HG02981 (cell line): ENCODE results near the gene EXOSC3.
"Not testable (repeated sequence)": the region's sequence is repeated elsewhere in the genome, so short reads cannot be mapped to it uniquely, and the experiment has no call there.

Experiments
- ATAC-seq: cut with Tn5 transposase; IDR thresholded peaks from one replicate; pipeline ENCODE4 v1.9.1; 2021; ENCODE audit warnings: mild to moderate bottlenecking, moderate library complexity; ENCODE audit not compliant: unreplicated experiment

Gene EXOSC3

GRCh38 chr9:37784616-37785483 lies at the start of gene EXOSC3:
Gene EXOSC3 (minus strand): TSS chr9:37785064. CDS start chr9:37785044, 20 bp downstream.
- peak; percentile 93 for ATAC-seq

GRCh38 chr9:37827483-37828165 lies 42.8 kb upstream of the EXOSC3 start:
- no peak for ATAC-seq

GRCh38 chr9:37825174-37825573 lies 40.3 kb upstream of the EXOSC3 start:
- ATAC-seq: not testable (repeated sequence)

- ATAC-seq: peak; percentile 45
These were observed 35.3 kb upstream of the EXOSC3 start for GRCh38 chr9:37820142-37820541.

- ATAC-seq: no peak
These were observed 34.0 kb upstream of the EXOSC3 start for GRCh38 chr9:37818849-37819248.

- ATAC-seq: no peak
These were observed 28.0 kb upstream of the EXOSC3 start for GRCh38 chr9:37812773-37813379.

- ATAC-seq: no peak
These were observed 27.1 kb upstream of the EXOSC3 start for GRCh38 chr9:37811906-37812476.

GRCh38 chr9:37809676-37810075 lies 24.8 kb upstream of the EXOSC3 start:
- ATAC-seq: not testable (repeated sequence)

GRCh38 chr9:37806271-37806670 lies 21.4 kb upstream of the EXOSC3 start:
- ATAC-seq: no peak

GRCh38 chr9:37801959-37802711 lies 17.3 kb upstream of the EXOSC3 start:
- ATAC-seq: no peak

- peak; percentile 46 for ATAC-seq
These were observed 16.5 kb upstream of the EXOSC3 start for GRCh38 chr9:37801287-37801850.

- peak; percentile 68 for ATAC-seq
These were observed 15.9 kb upstream of the EXOSC3 start, which contains the start of gene DCAF10 for GRCh38 chr9:37800631-37801286. Gene DCAF10 (plus strand): TSS chr9:37800797. CDS start chr9:37800867, 70 bp downstream.

- no peak for ATAC-seq
These were observed 13.8 kb upstream of the EXOSC3 start for GRCh38 chr9:37798677-37799076.

- no peak for ATAC-seq
These were observed 11.4 kb upstream of the EXOSC3 start for GRCh38 chr9:37796232-37796631.

GRCh38 chr9:37792122-37792521 lies 7.3 kb upstream of the EXOSC3 start:
- no peak for ATAC-seq

GRCh38 chr9:37790096-37790495 lies 5.2 kb upstream of the EXOSC3 start:
- ATAC-seq: no peak

- no peak for ATAC-seq
These were observed 3.5 kb upstream of the EXOSC3 start for GRCh38 chr9:37788332-37788731.

GRCh38 chr9:37787059-37787458 lies 2.2 kb upstream of the EXOSC3 start:
- no peak for ATAC-seq

- ATAC-seq: no peak
These were observed 611 bp downstream of the EXOSC3 start for GRCh38 chr9:37784291-37784615.

GRCh38 chr9:37778534-37778933 lies 6.3 kb downstream of the EXOSC3 start:
- ATAC-seq: no peak
